HCT116 (cell line): ENCODE results near the gene SPDYE3. TPM values are rescaled to one million over a fixed set of nuclear protein-coding genes. Genes with fewer than 3 reads are reported as not detected.
A peak's percentile ranks its signal among the peaks of the same experiment; 100 is the strongest.
"Not testable (repeated sequence)": the region's sequence is repeated elsewhere in the genome, so short reads cannot be mapped to it uniquely, and the experiment has no call there.

ENCODE experiments used
- ATAC-seq: fragments of 200-7000 bp; cut with Tn5 transposase; 2 replicates; pipeline ENCODE4 v1.9.1; 2020; ENCODE audit warnings: mild to moderate bottlenecking, moderate library complexity
- BruUV-seq: library from RNA; stranded (reverse); fragments of 400-500 nt; replicated peaks from 2 replicates; lab custom pipeline; 2021; lab: Mats Ljungman, UMichigan
- CTCF ChIA-PET: fragments of 300-600 bp; sonication (Branson Sonifier 250); formaldehyde crosslinking; loops from one replicate; lab custom pipeline; 2021; ENCODE audit warnings: antibody characterized with exemption; lab: Charles Lee
- POLR2A ChIA-PET: fragments of 300-600, 350-600 bp; sonication (Branson Sonifier 250); formaldehyde crosslinking; loops from one replicate; lab custom pipeline; 2021; ENCODE audit warnings: antibody characterized with exemption; lab: Charles Lee
- RAD21 ChIA-PET, 2 experiments: fragments of 300-600 bp; sonication (Branson Sonifier 250); formaldehyde crosslinking; loops; one replicate each; lab custom pipeline; 2023; ENCODE audit warnings: low total read pairs in 2 of 2; ENCODE audit not compliant: uncharacterized antibody in 2 of 2, unreplicated experiment in 2 of 2, low non-redundant PET in 1 of 2; lab: Charles Lee
- DNase-seq: peaks from one replicate; pipeline ENCODE4 v3.0.0-alpha.2; 2010; ENCODE audit warnings: low read depth, low spot score
- H2AFZ ChIP-seq: fragments of 200-600 bp; shearing (Covaris generic), sonication (generic); 2 replicates; pipeline ENCODE4 v1.6.1; 2017; ENCODE audit warnings: low read depth, mixed run types, mixed read lengths, antibody characterized with exemption, low read length; ENCODE audit not compliant: poor library complexity, severe bottlenecking
- H3K27ac ChIP-seq: 2 replicates; pipeline ENCODE4 v1.5.1; 2012; ENCODE audit warnings: low read depth, low read length
- H3K27me3 ChIP-seq: fragments of 200-600 bp; sonication (generic); 2 replicates; pipeline ENCODE4 v1.6.1; 2016; ENCODE audit warnings: mixed run types, low read length, mixed read lengths; ENCODE audit not compliant: insufficient read depth
- H3K36me3 ChIP-seq, 2 experiments: fragments of 200-500 bp in 1 of 2; fragments of 200-600 bp in 1 of 2; sonication (Bioruptor generic) in 1 of 2; sonication (generic) in 1 of 2; 2 replicates each; pipeline versions ENCODE4 v1.5.1 to v1.6.1; 2014 to 2016; ENCODE audit warnings: low read length in 2 of 2, inconsistent platforms in 1 of 2, mixed read lengths in 1 of 2, mixed run types in 1 of 2; ENCODE audit not compliant: insufficient read depth in 2 of 2, control insufficient read depth in 1 of 2
- H3K4me1 ChIP-seq, 2 experiments: fragments of 200-600 bp in 1 of 2; sonication (generic) in 1 of 2; 2 replicates each; pipeline versions ENCODE4 v1.5.1 to v1.6.1; 2012 to 2017; ENCODE audit warnings: low read length in 2 of 2, inconsistent platforms in 1 of 2, mild to moderate bottlenecking in 1 of 2, mixed read lengths in 1 of 2, mixed run types in 1 of 2, moderate library complexity in 1 of 2; ENCODE audit not compliant: insufficient read depth in 2 of 2, control insufficient read depth in 1 of 2
- H3K4me2 ChIP-seq: fragments of 200-600 bp; sonication (generic); 2 replicates; pipeline ENCODE4 v1.6.1; 2017; ENCODE audit warnings: mixed run types, low read length, mixed read lengths
- H3K4me3 ChIP-seq, 2 experiments: fragments of 200-600 bp in 1 of 2; sonication (generic) in 1 of 2; replicated peaks in 1 of 2; 2 replicates each; pipeline ENCODE4 v1.5.1; 2011 to 2016; ENCODE audit warnings: low read length in 2 of 2, control low read depth in 1 of 2, low read depth in 1 of 2, mild to moderate bottlenecking in 1 of 2, mixed read lengths in 1 of 2, mixed run types in 1 of 2
- H3K79me2 ChIP-seq: fragments of 200-600 bp; sonication (generic); 2 replicates; pipeline ENCODE4 v1.6.1; 2017; ENCODE audit warnings: mild to moderate bottlenecking, mixed run types, low read length, moderate library complexity, mixed read lengths; ENCODE audit not compliant: insufficient read depth
- H3K9ac ChIP-seq: fragments of 200-600 bp; sonication (generic); 2 replicates; pipeline ENCODE4 v1.6.1; 2016; ENCODE audit warnings: low read length, mixed read lengths
- H3K9me2 ChIP-seq: fragments of 200-600 bp; sonication (generic), shearing (Covaris generic); 2 replicates; pipeline ENCODE4 v1.6.1; 2017; ENCODE audit warnings: mixed run types, mild to moderate bottlenecking, moderate library complexity; ENCODE audit not compliant: insufficient read depth
- H3K9me3 ChIP-seq, 2 experiments: fragments of 200-500 bp in 1 of 2; fragments of 200-600 bp in 1 of 2; sonication (Bioruptor generic) in 1 of 2; sonication (generic) in 1 of 2; 2 replicates each; pipeline ENCODE4 v1.6.1; 2014 to 2017; ENCODE audit warnings: low read length in 2 of 2, mixed read lengths in 2 of 2, inconsistent platforms in 1 of 2, low read depth in 1 of 2, mild to moderate bottlenecking in 1 of 2, mixed run types in 1 of 2, moderate library complexity in 1 of 2; ENCODE audit not compliant: control insufficient read depth in 1 of 2, insufficient read depth in 1 of 2
- H4K20me1 ChIP-seq: fragments of 200-600 bp; sonication (generic), shearing (Covaris generic); 2 replicates; pipeline ENCODE4 v1.6.1; 2017; ENCODE audit warnings: mixed run types, mild to moderate bottlenecking, moderate library complexity; ENCODE audit not compliant: insufficient read depth
- CBX3 ChIP-seq: IDR thresholded peaks from 2 replicates; pipeline ENCODE4 v1.6.1; 2012; ENCODE audit warnings: low read depth
- CEBPB ChIP-seq: IDR thresholded peaks from 2 replicates; pipeline ENCODE4 v1.6.1; 2012; ENCODE audit warnings: low read depth
- EGR1 ChIP-seq: IDR thresholded peaks from 2 replicates; pipeline ENCODE4 v1.6.1; 2012; ENCODE audit warnings: low read depth
- EZH2 ChIP-seq: fragments of 200-600 bp; sonication (generic); IDR thresholded peaks from 2 replicates; pipeline ENCODE4 v1.6.1; 2017; ENCODE audit warnings: antibody characterized with exemption, mixed run types
- FOSL1 ChIP-seq: IDR thresholded peaks from 2 replicates; pipeline ENCODE4 v1.6.1; 2012; ENCODE audit warnings: low read depth
- JUND ChIP-seq: IDR thresholded peaks from 2 replicates; pipeline ENCODE4 v1.6.1; 2012
- POLR2A ChIP-seq: IDR thresholded peaks from 2 replicates; pipeline ENCODE4 v1.7.0; 2011; ENCODE audit warnings: borderline replicate concordance; ENCODE audit not compliant: insufficient read depth, insufficient read length; ENCODE audit errors: extremely low read depth
- SIN3A ChIP-seq: IDR thresholded peaks from 2 replicates; pipeline ENCODE4 v1.6.1; 2012; ENCODE audit warnings: low read depth
- TCF7L2 ChIP-seq: IDR thresholded peaks from 2 replicates; pipeline ENCODE4 v1.7.0; 2011; ENCODE audit warnings: borderline replicate concordance, inconsistent platforms; ENCODE audit not compliant: insufficient read depth, insufficient read length; ENCODE audit errors: extremely low read depth
- intact Hi-C: fragments of 100-400 bp; cut with micrococcal nuclease; formaldehyde crosslinking; loops from 2 replicates; pipeline ENCODE4 v1.10.0; 2022
- total RNA-seq: library from RNA; stranded (reverse); gene quantifications from one replicate; pipeline ENCODE4 v1.2.1, GENCODE V29; 2021; ENCODE audit not compliant: unreplicated experiment
- TF ChIP-seq, protein P1 (sequence below): IDR thresholded peaks from 2 replicates; pipeline ENCODE4 v1.6.1; 2012; ENCODE audit warnings: low read depth
- TF ChIP-seq, protein P2 (sequence below): IDR thresholded peaks from 2 replicates; pipeline ENCODE4 v1.6.1; 2011; ENCODE audit warnings: mild to moderate bottlenecking, low read length, moderate library complexity; ENCODE audit not compliant: insufficient replicate concordance; ENCODE audit errors: extremely low read depth

The SPDYE3 gene
- total RNA-seq, 1 experiment from 2014 or later, result not detected

DNA sequence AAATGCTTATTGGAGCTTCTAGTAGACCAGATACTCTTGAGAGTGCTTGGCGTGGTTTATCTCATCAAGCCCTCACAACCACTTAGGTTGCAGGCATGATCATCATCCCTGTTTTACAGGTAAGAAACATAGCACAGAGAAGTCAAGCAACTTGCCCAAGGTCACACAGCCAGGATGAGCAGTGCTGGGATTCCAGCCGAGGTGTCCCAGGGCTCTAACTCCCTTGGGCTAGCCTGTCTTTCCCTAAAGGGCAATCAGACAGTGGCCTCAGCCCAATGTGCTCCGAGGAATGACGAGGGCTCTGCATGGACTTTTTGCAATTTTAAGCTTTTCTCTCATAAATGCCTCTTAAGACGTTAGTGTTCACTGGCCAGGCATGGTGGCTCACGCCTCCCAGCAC, 39.9 kb upstream of the SPDYE3 start:
- no TSS peak for BruUV-seq
- TF ChIP-seq, protein P1, sequence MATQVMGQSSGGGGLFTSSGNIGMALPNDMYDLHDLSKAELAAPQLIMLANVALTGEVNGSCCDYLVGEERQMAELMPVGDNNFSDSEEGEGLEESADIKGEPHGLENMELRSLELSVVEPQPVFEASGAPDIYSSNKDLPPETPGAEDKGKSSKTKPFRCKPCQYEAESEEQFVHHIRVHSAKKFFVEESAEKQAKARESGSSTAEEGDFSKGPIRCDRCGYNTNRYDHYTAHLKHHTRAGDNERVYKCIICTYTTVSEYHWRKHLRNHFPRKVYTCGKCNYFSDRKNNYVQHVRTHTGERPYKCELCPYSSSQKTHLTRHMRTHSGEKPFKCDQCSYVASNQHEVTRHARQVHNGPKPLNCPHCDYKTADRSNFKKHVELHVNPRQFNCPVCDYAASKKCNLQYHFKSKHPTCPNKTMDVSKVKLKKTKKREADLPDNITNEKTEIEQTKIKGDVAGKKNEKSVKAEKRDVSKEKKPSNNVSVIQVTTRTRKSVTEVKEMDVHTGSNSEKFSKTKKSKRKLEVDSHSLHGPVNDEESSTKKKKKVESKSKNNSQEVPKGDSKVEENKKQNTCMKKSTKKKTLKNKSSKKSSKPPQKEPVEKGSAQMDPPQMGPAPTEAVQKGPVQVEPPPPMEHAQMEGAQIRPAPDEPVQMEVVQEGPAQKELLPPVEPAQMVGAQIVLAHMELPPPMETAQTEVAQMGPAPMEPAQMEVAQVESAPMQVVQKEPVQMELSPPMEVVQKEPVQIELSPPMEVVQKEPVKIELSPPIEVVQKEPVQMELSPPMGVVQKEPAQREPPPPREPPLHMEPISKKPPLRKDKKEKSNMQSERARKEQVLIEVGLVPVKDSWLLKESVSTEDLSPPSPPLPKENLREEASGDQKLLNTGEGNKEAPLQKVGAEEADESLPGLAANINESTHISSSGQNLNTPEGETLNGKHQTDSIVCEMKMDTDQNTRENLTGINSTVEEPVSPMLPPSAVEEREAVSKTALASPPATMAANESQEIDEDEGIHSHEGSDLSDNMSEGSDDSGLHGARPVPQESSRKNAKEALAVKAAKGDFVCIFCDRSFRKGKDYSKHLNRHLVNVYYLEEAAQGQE, result no peak
- TF ChIP-seq, protein P2, sequence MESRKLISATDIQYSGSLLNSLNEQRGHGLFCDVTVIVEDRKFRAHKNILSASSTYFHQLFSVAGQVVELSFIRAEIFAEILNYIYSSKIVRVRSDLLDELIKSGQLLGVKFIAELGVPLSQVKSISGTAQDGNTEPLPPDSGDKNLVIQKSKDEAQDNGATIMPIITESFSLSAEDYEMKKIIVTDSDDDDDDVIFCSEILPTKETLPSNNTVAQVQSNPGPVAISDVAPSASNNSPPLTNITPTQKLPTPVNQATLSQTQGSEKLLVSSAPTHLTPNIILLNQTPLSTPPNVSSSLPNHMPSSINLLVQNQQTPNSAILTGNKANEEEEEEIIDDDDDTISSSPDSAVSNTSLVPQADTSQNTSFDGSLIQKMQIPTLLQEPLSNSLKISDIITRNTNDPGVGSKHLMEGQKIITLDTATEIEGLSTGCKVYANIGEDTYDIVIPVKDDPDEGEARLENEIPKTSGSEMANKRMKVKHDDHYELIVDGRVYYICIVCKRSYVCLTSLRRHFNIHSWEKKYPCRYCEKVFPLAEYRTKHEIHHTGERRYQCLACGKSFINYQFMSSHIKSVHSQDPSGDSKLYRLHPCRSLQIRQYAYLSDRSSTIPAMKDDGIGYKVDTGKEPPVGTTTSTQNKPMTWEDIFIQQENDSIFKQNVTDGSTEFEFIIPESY, result no peak
- TF ChIP-seq FOSL1 (no peak), CBX3 (no peak), EGR1 (no peak), JUND (no peak), SIN3A (no peak), TCF7L2 (no peak), POLR2A (no peak), EZH2 (no peak), CEBPB (no peak)
- ChIA-PET RAD21 (no interaction called here), CTCF (no interaction called here), POLR2A (no interaction called here)
- H3K9ac ChIP-seq, result no peak overlapping the region
- H3K9me3 ChIP-seq, result no peaks in the 10 kb centered on the region
- H4K20me1 ChIP-seq, result no peaks in the 10 kb centered on the region
- H3K79me2 ChIP-seq, result peaks cover 13% of the 10 kb centered on the region; the same call in 1 of the 2 replicates
- intact Hi-C loops, result no loop called here
- no peak for ATAC-seq
- H3K9me2 ChIP-seq, result no peaks in the 10 kb centered on the region
- H3K4me2 ChIP-seq, result no peak overlapping the region
- no peak overlapping the region for H3K4me3 ChIP-seq
- H3K27ac ChIP-seq, result no peak overlapping the region
- no peaks in the 10 kb centered on the region for H3K36me3 ChIP-seq
- no peaks in the 10 kb centered on the region for H3K27me3 ChIP-seq
- no peak overlapping the region for H2AFZ ChIP-seq
- H3K4me1 ChIP-seq, result peaks cover 57 to 77% of the 10 kb centered on the region in 2 experiments
- no peak for DNase-seq

DNA sequence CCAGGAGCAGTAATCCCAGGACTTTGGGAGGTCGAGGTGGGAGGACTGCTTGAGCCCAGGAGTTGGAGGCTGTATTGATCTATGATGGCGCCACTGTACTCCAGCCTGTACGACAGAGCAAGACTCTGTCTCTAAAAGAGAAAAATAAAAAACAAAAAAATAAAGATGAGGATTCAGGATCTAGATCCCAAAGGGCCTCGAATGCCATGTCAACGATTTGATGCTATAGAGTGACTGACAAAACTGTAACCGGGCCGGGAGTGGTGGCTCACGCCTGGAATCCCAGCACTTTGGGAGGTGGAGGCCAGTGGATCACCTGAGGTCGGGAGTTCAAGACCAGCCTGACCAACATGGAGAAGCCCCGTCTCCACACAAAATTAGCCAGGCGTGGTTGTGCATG, 38.6 kb upstream of the SPDYE3 start:
- Histone ChIP-seq H3K4me2 (peak overlapping the region; percentile 71), H3K4me1 (peaks cover 56 to 80% of the 10 kb centered on the region in 2 experiments), H3K79me2 (peaks cover 13% of the 10 kb centered on the region; the same call in 1 of the 2 replicates), H3K27ac (peak overlapping the region; percentile 66; the same call in 1 of the 2 replicates), H3K9ac (peak overlapping the region; percentile 45)
- POLR2A ChIA-PET, BruUV-seq, H3K36me3 ChIP-seq, H3K4me3 ChIP-seq, CTCF ChIA-PET, RAD21 ChIA-PET, intact Hi-C loops, H3K9me3 ChIP-seq, ATAC-seq, H2AFZ ChIP-seq, DNase-seq, H4K20me1 ChIP-seq, H3K27me3 ChIP-seq, H3K9me2 ChIP-seq: not testable (repeated sequence)
